Measurements from ENCODE around the gene SEC14L5.

The SEC14L5 gene

GRCh38 chr16:4987580-4988374 lies 29.6 kb downstream of the SEC14L5 start:
- no peak for DNase-seq

- DNase-seq, result no peak
These were observed 30.5 kb downstream of the SEC14L5 start for GRCh38 chr16:4988647-4989046.

- no peak for DNase-seq
These were observed 31.4 kb downstream of the SEC14L5 start for GRCh38 chr16:4989391-4990006.

GRCh38 chr16:4990415-4990814 lies 32.3 kb downstream of the SEC14L5 start:
- DNase-seq, result no peak

- DNase-seq, result no peak
These were observed 33.6 kb downstream of the SEC14L5 start for GRCh38 chr16:4991754-4992153.

GRCh38 chr16:4994719-4995434 lies 36.7 kb downstream of the SEC14L5 start:
- DNase-seq, result no peak

GRCh38 chr16:5000573-5001001 lies 42.5 kb downstream of the SEC14L5 start:
- no peak for DNase-seq

- no peak for DNase-seq
These were observed 43.4 kb downstream of the SEC14L5 start for GRCh38 chr16:5001571-5001970.

- no peak for DNase-seq
These were observed 43.9 kb downstream of the SEC14L5 start for GRCh38 chr16:5001986-5002385.

GRCh38 chr16:5002699-5003143 lies 44.6 kb downstream of the SEC14L5 start:
- DNase-seq, result no peak

GRCh38 chr16:5003211-5003610 lies 45.1 kb downstream of the SEC14L5 start:
- DNase-seq, result no peak

GRCh38 chr16:5003828-5004227 lies 45.7 kb downstream of the SEC14L5 start:
- no peak for DNase-seq

GRCh38 chr16:5004311-5004710 lies 46.2 kb downstream of the SEC14L5 start:
- no peak for DNase-seq

- no peak for DNase-seq
These were observed 47.8 kb downstream of the SEC14L5 start for GRCh38 chr16:5005916-5006315.

GRCh38 chr16:5006348-5007193 lies 48.4 kb downstream of the SEC14L5 start:
- no peak for DNase-seq

GRCh38 chr16:5007256-5007655 lies 49.1 kb downstream of the SEC14L5 start:
- DNase-seq, result no peak

GRCh38 chr16:5008311-5008731 lies 50.2 kb downstream of the SEC14L5 start:
- no peak for DNase-seq

GRCh38 chr16:5010576-5011329 lies 52.6 kb downstream of the SEC14L5 start:
- no peak for DNase-seq

GRCh38 chr16:5011637-5012036 lies 53.5 kb downstream of the SEC14L5 start:
- DNase-seq, result no peak

- DNase-seq, result no peak
These were observed 54.8 kb downstream of the SEC14L5 start for GRCh38 chr16:5012887-5013286.

- DNase-seq, result no peak
These were observed 57.2 kb downstream of the SEC14L5 start for GRCh38 chr16:5015351-5015750.

GRCh38 chr16:5015887-5016286 lies 57.8 kb downstream of the SEC14L5 start:
- no peak for DNase-seq
